Activated effector memory CD4-positive, alpha-beta T cell treated with Interleukin-2 at 50 U/mL for 16 hours (primary cell): ENCODE data around the gene ECE1.
"Not testable (repeated sequence)": the region's sequence is repeated elsewhere in the genome, so short reads cannot be mapped to it uniquely, and the experiment has no call there.

Experiments
- DNase-seq: peaks from one replicate; pipeline ENCODE4 v3.0.0-alpha.2; 2020

The ECE1 gene

GRCh38 chr1:21290546-21290944 is 282 bp upstream of the ECE1 start:
- DNase-seq: no peak

GRCh38 chr1:21289127-21289526 is 1.1 kb downstream of the ECE1 start:
- DNase-seq: no peak

- no peak for DNase-seq
Observed at GRCh38 chr1:21287905-21288514, 2.3 kb downstream of the ECE1 start.

GRCh38 chr1:21285386-21285785 is 4.9 kb downstream of the ECE1 start:
- not testable (repeated sequence) for DNase-seq

GRCh38 chr1:21285055-21285372 is 5.2 kb downstream of the ECE1 start:
- DNase-seq: no peak

GRCh38 chr1:21284206-21285054 is 5.8 kb downstream of the ECE1 start:
- DNase-seq: no peak

GRCh38 chr1:21283524-21283923 is 6.7 kb downstream of the ECE1 start:
- DNase-seq: no peak

GRCh38 chr1:21282020-21282419 is 8.2 kb downstream of the ECE1 start:
- not testable (repeated sequence) for DNase-seq

- no peak for DNase-seq
Observed at GRCh38 chr1:21280482-21280881, 9.8 kb downstream of the ECE1 start.

- peak; percentile 29 for DNase-seq
Observed at GRCh38 chr1:21280011-21280471, 10.2 kb downstream of the ECE1 start.

GRCh38 chr1:21278860-21279845 is 11.1 kb downstream of the ECE1 start:
- DNase-seq: no peak

GRCh38 chr1:21278208-21278859 is 11.9 kb downstream of the ECE1 start:
- no peak for DNase-seq

- no peak for DNase-seq
Observed at GRCh38 chr1:21277180-21277579, 13.1 kb downstream of the ECE1 start.

GRCh38 chr1:21272540-21272939 is 17.7 kb downstream of the ECE1 start:
- no peak for DNase-seq

GRCh38 chr1:21271550-21271949 is 18.7 kb downstream of the ECE1 start:
- DNase-seq: no peak

GRCh38 chr1:21270086-21270689 is 20.1 kb downstream of the ECE1 start:
- peak; percentile 72 for DNase-seq

GRCh38 chr1:21269461-21270085 is 20.7 kb downstream of the ECE1 start:
- no peak for DNase-seq

GRCh38 chr1:21268281-21269239 is 21.7 kb downstream of the ECE1 start:
- no peak for DNase-seq

GRCh38 chr1:21267191-21268077 is 22.8 kb downstream of the ECE1 start:
- no peak for DNase-seq
